NCI-H748 treated with DMSO at 0.1 percent for 48 hours (cell line): ENCODE measurements around the gene LHX4.
A peak's percentile ranks its signal among the peaks of the same experiment; 100 is the strongest.

Source experiments
- DNase-seq: peaks from one replicate; lab custom pipeline; 2025; lab: John Stamatoyannopoulos, UW

LHX4 gene

DNA sequence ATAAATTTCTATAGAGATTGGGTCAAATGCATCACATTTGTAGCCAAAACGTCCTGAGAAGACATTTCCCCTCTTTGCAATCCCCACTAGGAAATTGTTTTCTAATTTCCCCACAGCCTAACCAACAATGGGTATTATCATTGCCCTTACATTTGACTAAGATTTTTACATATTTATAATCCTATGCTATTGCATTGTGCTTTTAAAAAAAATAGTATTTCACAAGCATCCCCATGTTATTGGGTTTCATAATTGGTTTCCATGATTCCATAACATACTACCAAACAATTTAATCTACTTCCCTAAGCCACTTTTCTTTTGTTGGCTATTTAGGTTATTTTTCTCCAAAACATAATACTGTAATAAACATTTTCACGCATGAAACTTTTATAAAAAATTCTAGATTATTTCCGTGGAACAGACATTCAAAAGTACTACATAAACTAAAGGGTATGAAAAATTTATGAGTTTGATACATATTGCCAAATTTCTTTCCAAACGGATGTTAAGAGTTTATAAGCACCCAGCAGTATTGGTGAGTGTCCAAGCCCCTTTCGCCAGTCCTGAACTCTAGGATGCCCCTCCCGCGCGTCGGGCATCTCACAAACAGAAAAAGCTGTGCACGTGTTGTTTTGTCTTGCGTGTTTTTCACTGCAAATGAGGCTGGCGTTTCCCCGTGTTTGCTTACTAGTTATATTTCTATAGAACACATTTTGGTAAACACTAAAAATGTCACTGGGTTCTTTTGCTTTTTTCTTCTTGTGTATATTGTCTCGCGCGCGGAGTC, 2.0 kb upstream of the LHX4 start:
- no peak for DNase-seq

DNA sequence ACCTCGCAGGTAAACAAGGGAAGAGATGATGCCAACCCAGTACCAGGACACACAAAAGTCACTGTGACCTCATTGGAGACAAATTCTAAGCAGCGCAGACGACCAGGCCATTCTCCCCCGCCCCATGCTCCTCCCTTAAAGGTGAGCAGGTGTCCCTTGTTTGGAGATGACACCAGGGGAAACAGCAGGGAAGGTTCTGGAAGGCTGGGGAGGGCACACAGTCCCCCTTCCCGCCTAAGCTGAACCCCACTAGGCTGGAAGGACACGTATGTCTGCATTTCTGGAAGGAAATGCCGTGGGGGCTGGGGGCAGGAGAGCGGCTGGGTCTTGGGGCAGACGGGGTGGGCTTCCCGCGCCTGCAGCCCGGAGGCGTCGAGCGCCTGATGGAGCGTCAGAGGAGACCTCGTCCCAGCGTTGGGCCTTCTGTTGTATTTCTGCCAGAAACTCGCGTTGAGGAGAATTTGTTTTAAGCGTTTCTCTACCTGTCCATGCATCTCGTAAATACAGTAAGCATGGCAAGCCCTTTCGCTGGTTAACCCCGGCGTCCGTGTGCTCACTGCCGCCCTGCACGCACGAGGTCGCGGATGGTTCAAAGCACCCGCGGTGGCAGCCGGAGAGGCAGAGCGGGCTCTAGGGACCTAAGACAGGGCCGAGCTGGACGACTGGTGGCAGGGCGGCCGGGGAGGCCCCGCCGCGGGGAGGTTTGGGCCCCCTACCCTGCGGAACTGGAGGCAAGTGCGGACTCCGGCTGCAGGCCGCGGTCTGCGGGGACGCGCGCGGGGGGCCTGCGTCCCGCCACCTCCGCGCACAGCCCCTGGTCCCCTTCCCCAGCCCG, 1.2 kb upstream of the LHX4 start:
- DNase-seq: no peak

DNA sequence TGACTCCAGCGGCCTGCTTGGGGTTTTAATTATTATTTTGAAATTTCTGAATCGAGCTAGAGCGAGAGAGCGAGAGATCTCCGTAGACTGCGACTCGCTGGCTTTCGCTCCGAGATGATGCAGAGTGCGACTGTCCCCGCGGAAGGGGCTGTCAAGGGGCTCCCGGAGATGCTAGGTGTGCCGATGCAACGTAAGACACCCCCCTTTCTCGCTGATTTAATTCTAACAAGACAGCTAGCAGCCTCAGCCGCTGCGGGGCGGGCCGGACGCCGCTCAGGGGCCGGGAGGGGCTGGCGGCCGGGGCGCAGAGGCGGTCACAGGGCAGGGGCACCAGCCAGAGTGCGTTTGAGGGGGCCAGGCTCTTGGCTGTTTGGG, 339 bp downstream of the LHX4 start:
- DNase-seq: no peak

DNA sequence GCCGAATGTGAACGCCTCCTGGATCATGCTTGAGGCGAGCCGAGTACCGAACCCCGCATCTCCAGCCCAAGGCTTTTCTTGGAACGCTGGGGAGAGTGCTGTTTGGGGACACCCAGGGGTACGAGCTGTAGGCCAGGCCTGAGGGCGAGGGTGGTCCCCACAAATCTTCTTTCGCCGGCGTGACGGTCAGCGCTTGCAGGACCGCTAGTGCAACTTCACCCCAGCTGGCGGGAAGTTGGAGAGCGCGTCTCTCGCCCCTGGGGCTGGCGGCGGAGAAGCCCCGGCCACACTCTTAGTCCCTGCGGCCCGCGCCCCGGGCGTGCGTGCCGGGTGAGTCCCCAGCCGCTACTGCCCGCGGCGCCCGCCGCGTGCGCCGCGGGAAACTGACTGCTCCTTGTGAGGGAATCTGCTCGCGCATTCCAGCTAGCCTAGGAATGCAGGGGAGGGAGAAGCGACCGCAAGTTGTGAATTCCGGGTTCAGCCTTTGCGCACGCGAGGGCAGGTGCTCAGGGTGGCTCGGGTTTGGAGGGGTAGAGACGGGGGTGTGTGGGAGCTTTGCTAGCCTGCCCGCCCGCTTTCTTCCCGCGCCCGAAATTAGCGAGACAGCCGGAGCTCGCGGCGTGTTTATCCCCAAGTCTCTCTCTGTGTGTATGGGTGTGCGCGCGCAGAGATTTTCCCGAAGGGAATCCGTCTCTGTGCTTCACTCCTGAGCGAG, 884 bp downstream of the LHX4 start:
- DNase-seq: no peak

DNA sequence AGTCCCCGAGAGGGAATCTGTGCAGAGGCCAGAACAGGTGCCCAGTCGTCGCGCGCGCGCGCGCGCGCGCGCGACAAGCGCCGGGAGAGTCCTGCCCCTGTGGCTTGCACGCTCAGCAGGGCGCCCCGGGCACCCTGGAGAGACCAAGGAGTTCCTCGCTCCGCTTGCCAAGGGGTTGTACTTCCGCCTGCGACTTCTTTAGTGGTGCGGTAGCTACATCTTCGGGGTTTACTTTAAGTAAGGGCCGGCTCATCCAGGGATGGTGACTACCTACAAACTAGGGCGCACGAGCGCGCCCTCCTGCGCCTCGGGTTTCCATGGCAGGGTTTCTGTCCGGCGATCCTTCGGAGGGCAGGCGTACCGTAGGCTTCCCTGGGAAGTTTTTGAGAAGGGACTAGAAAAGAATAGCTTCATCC, 1.4 kb downstream of the LHX4 start:
- DNase-seq: peak; percentile 8

DNA sequence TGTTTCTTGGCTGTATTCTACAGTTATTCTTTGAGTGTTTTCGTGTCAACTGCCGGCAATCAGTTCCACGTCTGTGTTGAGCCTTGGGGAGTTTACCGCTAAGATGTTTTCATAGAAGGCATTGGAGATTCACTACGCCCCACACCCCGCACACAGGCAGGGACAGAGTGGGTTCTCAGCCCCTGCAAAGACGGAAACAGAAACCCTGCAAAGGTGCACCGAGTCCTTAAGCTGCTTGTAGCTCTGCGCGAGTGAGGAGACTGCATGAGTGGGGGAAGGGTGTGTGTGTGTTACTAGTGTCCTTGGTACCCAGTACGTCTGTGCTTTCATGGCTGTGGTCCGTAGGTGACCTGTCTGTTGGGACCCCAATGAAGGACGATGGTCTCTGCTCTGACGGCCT, 1.9 kb downstream of the LHX4 start:
- no peak for DNase-seq

DNA sequence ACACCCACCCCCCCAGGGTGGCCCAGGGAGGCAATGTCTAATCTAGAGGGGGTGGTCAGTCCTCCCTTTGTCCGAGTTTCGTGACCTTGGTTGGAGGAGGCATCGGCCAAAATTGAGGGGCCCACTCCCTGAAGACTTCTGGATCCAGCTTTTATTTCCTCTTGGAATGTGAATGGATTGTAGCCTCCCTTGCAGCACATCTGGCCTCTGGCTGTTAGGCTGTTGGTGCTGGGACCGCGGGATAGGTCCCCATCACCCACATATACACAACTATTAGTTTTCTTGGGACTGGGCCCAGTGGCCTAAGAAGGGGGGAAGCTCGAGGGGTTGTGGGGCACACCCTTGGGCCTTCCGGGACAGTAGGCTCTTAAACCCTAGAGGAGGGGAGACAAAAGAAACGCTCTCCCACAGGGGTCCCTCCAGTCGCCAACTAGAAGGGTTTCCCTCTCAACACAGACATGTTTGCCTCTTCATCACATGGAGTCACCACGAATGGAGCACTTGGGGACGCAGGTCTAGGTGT, 2.5 kb downstream of the LHX4 start:
- DNase-seq: no peak

DNA sequence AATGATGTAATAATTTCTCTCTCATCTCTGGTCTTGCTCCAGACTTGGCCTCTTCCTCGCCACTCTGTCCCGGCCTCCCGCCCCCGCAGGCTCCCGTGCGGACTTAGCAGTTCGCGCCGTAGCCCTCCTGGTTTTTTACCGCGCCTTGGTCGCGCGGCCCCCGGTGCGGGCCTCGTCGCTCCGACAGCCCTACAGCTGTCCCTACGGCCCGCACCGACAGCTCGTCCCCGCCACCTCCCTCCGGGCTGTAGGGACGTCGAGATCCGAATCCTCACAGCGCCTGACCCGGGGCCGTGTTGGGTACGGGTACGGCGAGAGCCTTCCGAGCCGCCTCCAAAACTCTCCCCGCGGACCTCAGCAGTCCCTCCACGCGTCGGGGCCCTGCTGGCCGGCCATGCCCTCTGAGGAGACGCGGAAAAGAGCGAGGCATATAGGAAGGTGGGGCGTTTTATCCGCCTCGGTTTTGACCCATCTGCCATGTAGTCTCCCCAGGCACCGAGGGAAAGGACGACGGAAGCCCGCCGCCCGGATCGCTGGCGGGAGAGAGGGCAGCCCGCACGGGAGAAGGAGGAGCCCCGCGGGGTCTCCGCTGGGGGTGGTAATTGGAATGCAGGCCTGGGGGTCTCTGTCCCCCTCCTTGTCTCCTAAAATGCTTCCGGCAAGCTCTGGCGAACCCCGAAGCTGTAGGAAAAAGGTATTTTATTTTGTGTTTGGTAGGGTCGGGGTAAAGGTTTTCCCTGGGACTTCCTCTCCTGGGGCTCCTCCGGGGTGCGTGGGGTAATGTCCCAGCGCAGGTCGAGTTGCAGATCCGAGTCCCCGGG, 3.3 kb downstream of the LHX4 start:
- DNase-seq: no peak

DNA sequence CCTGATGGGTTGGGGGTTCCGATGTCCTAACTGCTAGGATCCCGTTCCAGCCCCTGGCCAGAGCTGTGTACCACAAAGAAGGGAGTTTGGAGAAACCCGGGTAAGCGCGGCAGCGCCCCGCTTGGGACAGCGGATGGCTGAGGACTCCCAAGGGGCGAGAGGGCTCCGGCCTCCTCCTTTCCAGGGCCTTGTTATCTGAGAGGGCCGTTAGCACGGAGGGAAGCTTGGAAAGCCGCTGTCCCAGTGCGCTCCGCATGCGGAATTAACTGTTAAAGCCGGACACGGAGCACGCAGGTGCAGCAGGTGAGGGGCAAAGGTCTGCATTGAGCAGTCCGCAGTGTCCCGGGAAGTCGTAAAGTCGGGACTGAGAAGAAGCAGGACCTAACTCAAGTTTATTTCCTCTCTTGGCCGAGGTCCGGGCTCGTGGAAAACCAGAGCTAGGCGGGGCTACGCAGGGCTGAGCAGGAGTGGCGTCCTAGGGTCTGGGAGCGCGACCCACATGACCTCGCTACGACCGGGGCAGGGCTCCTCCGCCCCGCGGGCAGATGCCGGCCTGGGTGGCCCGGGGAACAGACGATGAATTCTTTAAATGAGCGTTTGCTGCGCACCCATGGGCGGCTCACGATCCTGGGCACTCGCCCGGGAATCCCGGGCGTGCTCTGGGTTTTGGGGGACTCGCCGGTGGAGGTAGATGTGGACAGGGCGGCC, 4.5 kb downstream of the LHX4 start:
- no peak for DNase-seq

DNA sequence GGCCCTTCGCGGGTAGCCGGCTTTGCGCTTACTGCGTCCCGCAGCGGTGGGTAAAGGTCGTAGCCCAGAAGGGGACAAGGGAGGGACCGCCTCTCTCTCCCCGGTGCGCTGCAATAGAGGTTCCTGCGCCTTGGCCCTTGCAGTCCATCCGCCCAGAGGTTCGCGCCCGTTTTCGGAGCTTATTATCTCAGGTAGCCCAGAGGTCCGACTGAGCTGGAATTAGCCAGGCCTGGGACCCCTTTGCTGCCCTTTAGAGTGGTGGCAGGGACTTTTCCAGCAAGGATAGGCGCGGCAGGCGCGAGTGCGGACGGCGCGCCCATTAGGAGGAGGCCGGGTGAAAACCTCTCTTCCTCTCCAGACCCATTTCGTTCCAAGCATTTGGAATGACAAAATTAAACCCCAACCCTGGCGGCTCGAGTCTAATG, 5.0 kb downstream of the LHX4 start:
- DNase-seq: no peak

DNA sequence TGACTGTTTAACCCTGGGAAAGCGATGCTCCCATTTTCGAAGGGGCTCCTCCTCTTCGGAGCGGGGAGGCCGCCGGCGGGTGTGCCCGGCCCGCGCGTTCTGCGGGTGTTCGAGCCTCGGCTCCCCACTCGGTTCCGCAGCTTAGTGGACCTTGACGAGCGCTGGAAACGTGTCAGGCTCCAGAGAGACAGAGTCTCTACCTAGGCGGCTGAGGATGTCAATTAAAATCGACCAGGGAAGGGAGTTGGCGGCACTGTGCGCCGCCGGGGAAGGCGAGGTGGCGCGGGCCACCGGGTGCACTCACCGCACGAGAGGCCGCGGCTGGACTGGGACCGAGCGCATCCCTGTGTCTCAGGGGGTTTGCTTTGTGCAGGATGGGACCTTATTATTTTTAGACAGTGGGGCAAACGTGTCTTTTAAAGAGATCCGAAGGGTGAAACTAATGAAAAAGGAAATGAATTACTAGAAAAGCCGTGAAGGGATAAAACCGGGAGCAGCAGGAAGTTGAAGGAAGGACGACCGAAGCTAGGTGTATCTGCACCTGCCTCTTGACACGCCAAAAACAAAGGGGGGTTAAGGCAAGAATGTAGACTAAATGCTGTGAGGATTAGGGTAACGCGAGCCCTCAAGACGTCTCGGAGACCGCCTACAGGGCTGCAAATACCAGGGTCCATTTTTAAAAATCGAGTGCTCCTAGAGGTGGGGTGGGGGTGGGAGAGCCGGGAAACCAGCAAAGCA, 5.6 kb downstream of the LHX4 start:
- DNase-seq: no peak

DNA sequence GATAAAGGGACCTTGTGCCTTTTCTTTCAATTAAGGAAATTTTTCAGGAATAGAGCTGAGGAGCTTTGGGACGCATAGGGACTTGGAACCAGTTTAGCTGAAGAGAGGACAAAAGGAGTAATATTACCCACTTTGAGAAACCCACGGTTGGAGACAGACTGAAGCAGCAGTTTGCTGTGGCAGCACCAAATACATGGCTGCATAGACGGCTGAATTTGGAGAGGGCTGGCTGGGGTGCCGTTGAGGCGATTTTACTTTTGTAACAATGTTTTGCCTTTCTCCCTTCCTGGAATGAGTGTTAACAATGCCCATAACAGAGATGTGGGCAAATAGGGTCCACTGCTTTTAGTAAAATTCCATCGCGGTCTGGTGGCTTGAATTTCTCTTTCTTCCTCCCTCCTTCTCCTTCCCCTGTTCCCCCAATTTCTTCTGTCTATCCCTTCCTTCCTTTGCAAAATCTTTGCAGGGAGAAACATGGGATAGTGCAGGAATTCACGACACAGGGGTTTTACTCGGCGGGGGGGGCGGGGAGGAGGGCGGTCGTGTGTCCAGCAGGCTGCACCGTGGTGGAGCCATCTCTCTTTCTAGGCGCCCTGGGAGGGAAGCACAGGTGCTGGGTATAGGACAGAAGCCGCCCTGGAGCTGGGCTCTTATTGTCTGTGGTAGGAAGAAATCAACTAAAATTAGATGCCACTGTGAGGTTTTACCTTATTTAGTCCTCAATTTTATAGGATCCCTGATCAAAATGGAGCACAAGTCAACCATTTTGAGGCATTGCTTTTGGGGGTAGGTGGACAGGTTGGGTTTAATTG, 6.8 kb downstream of the LHX4 start:
- DNase-seq: no peak

DNA sequence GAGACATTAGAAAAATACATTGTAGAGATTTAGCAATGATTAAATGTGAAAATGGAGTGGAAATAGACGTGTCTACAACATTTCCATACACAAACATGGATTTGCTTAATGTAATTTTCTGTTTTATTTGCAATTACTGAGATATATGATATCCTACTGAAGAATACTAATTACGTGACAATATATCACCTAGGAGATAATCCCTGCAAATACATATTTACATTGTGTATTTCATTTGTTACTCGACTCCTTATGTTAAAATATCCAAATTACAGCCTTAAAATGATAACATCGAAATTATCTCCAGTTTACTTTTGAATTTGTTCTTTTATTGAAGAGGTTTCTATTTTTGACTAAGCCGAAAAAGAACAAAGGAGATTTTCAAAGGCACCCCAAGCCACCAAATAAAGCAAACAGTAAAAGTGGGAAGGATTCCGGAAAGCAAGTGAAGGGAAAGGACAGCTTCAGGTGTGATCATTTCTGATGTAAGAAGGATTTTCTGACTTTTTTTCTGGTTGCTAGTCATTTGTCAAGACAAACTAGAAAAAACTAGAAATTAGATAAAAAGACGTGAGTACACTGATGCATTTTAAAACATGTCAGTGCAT, 7.9 kb downstream of the LHX4 start:
- DNase-seq: peak; percentile 81

DNA sequence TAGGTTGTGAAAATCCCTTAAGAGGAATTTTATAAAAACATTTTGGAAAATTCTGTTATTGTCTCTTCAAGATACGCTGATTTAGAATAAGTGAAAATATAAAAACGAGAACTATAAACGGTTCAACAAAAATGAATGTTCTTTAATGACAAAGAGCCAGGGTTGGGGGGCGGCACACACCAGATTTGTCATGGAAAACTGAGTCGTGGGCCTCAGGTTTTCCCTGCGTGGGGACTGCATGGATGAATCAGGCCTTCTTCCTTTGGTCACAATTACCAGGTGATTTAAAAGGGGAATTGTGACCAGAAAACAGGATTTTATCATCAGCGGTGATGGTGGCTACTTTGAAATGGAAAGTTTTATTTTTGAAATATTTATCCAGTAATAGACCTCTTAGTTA, 8.6 kb downstream of the LHX4 start:
- DNase-seq: no peak

DNA sequence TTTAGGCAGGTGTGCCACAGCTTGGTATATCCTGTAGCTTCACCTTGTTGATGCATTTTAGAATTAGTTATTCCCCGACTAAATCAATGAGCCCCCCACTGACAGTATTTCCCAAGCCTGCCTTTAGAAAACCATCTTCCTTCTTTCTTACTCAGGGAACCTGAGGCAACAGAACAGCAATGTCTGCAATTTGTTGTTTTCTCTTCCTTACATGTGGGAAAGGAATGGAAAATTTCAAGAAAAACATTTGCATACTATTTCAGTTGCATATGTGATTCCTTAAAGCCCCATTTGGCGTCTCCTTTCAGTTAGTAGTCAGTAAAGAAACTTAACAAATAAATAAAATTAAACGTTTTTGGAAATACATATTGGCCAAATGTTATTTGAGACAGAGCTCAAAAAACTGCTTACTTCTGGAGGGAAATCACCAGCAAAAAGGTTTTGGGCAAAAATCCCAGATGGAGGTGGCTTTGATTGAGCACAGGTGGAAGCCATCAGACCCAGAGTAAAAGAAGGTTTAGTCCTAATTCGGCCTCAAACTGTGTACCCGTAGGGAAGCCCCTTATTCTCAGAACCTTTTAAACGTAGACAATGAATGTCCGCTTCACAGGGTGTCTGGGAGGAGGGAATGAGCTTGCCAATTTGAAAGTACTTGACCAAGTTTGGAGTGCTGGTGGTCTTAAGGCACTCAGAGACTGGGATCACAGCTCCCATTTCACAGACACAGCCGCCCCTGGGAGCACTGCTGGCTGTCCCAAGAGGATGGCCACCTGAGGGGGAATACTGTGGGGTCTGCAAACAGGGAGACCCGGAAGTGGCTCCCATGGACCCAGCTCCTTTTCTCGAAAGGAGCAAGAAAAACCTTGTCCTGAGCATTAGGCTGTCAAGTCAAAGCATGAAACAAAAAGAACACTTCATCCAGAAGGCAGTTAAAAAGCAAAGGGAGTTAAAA, 9.4 kb downstream of the LHX4 start:
- no peak for DNase-seq

DNA sequence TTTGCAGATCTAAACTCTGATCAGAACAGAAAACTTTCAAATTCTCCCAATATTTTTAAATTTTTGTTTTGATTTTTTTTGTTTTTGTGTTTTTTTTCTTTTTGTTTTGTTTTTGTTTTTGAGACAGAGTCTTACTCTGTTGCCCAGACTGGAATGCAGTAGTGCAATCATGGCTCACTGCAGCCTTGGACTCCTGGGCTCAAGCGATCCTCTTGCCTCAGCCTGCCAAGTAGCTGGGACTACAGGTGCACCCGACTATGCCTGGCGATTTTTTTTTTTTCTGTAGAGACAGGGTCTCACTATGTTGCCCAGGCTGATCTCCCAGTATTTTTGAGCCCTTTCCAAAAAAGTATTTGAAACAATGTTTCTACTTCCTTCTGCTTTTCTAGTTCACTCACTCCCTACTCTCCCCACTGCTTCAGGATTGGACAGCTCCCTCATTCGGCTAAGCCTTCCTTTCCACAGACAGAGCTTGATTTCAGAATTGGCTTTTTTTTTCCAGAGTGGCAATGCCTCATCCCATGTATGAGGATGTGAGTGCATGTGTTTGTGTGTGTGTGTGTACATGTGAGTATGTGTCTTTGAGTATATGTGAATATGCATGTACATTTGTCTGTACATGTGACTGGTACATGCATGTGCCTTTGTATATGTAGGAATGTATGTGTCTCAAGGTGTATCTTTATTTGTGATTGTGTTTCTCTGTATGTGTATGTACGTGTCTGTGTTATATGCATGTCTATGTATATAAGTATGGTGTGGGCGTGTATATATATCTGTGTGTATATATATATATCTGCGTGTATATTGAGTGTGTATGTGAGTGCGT, 11.9 kb downstream of the LHX4 start:
- no peak for DNase-seq
